GM10847 (cell line): Measurements from ENCODE around the gene POFUT1.

ENCODE experiments used
- POLR2A ChIP-seq: IDR thresholded peaks from 2 replicates; pipeline ENCODE4 v1.6.1; 2011; ENCODE audit not compliant: insufficient read length; ENCODE audit errors: extremely low read depth

Gene POFUT1

DNA sequence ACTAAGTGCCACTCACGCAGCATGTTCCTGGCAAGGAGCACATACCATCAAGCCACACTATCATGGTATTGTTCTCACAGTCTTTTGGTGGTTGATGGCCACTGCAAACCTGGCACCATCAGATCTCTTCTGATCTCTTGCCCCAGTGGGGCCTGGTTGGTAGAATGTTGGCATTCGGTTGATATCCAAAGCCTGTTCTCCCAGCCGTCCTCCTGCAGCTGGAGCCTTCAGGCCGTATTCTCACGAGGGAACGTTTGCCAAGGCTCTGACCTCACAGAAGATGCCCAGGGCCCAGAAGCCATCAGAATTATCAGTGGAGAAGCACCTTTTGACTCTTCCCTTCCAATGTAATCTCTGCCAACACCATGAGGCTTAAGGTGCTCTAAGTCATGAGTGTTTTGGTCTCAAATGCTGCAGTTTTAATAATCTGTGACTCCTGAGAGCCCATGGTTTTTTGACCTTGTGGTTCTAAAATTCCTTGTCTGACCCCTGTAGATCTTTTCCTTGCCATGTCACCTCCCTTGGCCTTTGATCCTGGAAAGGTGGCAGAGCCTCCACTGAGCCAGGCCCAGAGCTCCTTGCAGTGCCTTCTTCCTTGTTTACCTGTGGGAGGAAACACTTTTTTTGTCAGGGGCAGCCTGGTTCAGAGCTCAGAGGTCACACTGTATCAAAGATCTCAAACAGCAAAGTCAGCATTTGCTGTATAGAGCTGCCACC lies 27.8 kb downstream of the POFUT1 start:
- no peak for TF ChIP-seq POLR2A

DNA sequence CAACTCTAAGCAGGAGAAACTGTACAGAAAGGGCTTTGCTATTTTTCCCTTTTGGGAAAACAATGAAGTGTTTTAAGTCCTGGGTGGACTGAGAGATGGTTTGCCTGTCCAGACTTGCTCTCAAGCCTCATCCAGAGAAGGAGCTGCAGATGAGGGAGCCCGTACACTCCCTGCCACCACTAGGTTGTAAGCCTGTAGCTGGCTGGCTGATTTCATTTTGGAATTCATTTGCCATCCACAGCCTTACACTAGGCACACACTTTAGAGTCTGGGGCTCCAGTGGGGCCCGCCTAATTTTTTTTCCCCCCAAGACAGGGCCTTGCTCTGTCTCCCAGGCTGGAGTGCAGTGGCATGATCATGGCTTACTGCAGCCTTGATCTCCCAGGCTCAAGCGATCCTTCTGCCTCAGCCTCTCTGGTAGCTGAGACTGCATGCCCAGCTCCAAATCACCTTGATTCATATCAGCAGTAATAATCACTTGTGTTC lies 28.4 kb downstream of the POFUT1 start:
- TF ChIP-seq POLR2A: no peak

DNA sequence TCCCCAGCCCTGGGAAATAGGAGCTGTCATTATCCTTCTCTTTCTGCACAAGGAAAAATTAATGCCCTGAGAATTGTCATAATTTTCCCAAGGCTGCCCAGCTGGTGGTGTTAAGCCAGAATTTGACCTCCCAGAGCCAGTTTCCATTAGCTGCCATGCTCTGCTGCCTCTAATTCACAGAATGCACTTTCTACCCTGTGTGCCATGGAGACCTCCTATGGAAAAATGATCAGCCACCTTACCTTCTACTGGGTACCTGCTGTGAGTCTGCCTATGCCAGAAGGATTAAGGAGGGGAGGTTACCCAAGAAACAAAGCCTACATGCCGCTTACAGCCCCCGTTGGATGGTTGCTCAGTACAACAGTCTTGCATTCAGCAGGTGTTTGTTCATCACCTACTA lies 29.1 kb downstream of the POFUT1 start:
- no peak for TF ChIP-seq POLR2A

DNA sequence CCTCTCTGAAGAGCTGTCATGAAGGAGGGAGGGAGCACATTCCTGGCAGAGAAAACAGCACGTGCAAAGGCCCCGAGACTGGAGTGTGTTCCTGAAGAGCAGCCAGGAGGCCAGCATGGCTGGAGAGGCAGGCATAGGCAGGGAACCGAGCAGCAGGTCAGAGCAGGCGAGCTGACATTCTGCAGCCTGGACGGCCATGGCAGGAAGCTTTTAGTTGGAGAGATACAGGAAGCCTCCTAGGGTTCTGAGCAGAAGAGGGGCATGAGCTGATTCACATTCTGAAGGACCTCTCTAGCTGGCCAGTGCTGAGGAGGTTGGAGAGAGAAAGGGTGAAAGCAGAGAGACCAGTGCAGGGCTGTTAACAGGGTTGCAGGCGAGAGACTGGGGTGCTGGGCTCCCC lies 29.7 kb downstream of the POFUT1 start:
- no peak for TF ChIP-seq POLR2A

DNA sequence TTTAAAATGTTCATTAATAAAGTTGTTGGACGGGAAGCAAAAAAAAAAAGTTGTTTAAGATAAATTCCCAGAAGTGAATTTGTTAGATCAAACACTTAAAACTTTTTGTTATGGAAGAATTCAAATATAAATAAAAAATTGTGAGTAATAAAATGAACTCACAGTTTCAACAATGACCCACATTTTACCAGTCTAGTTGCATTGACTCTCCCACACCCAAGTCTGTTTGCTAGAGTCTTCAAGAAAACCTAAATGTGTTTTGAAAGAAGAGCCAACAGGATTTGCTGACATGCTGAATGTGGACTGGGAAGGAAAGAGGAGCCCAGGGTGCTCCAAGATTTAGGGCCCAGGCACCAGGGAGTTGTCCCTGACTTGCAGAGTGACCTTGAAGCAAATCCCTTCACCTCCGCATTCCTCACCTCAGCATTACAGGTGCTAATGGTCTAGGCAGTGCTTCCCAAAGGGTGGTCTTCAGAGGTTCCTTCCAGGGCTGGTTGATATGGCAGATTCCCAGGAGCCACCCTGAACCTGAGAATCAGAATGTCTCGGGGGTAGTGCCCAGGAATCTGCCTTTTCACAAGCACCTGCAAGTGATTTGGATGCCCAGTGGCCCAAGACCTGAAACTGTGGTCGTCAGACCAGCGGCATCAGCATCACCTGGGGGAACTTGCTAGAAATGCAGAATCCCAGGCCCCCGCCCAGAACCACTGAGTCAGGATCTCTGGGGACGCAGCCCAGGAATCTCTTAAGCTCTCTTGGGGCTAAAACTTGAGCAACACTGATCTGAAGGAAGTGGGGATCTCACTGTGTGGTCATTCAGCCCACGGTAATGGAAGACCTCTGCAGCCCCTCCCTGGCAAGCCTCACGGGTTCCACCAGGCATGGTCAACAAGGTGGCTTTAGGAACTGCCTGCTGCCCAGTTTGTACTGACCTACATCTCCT lies 31.1 kb downstream of the POFUT1 start:
- TF ChIP-seq POLR2A: no peak

DNA sequence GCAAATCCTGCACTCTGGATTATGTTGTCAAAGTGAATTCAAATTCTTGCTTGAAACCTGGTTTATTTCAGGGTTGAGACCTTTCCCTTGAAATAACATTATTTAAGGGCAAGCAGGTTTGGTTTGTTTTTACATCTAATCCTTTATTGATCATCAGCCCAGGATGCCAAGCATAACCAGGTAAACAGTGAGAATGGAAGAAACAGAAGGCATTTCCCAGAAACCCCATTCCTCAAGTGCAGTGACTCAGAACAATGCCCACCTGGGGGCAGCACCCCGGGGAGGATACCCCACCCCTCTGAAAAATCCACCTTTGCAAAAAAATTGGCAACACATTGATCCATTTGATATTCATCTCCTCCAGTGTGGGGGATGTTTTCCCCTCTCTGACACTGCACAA lies 32.5 kb downstream of the POFUT1 start:
- TF ChIP-seq POLR2A: no peak

DNA sequence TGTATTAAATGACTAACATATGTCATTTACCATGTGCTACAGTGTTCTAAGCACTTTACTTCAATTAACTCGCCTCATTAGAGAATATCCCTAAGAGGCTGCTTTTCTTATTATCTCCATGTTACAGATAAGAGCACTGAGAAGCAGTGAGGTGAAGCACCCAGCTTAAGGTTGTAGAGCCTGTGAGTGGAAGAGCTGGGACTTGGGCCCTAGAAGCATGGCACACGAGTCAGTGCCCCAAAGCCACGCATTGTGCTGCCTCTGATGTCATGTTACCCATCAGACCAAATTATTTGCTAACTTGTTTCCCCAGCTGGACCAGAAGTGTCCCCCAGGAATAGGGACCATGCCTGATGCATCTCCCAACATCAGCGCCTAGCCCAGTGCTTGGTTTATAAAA lies 34.1 kb downstream of the POFUT1 start:
- TF ChIP-seq POLR2A: no peak

DNA sequence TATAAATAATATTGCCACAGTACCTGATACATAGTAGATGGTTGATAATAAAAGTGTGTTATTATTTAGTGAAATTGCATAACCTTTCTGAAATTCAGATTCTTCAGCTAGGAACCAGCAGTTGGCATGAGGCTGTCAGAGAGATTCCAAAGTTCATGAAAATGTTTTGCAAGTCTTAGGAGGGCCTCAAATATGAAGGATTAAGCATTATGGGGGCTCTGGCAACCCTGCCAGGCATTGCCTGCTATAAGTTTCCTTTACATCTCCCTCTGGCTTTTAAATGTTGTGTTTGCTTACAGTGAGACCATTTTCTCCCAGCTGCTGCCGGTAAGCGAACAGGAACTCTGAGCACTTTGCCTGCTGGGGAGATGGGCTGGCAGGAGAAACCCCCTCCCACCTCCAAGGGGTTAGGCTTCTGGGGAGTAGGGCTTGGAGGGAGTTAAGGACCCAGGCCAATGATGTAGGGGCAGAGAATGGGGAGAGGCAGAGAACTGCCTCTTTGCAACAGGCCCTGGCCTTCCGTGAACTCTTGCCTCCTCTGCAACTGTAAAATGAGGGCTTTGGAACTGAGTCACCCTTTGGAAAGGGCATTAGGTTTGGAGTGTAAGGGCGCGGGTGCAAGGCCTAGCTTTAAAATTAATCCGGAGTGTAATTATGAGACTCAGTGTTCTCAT lies 36.6 kb downstream of the POFUT1 start:
- TF ChIP-seq POLR2A: no peak

DNA sequence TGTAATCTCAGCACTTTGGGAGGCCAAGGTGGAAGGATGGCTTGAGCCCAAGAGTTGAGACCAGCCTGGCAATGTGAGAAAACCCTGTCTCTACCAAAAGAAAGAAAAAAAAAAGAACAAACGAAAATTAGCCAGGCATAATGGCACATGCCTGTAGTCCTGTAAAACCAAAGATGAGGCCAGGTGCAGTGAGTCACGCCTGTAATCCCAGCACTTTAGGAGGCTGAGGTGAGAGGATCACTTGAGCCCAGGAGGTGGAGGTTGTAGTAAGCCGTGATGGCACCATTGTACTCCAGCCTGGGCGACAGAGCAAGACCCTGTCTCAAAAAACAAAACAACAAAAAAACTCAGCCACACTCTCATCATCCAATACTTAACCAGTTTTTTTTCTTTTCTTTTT lies 37.3 kb downstream of the POFUT1 start:
- no peak for TF ChIP-seq POLR2A

DNA sequence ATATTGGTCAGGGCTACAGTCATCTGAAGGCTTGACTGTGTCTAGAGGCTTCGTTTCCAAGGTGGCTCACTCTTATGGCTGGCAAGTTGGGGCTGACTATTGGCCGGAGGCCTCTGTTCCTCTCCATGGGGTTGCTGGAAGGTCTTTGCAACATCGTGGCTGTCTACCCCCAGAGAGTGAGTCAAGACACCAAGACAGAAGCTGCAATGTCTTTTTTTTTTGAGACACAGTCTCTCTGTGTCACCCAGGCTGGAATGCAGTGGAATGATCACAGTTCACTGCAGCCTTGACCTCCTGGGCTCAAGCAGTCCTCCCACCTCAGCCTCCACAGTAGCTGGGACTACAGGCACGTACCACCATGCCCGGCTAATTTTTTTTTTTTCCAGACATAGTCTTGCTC lies 40.4 kb downstream of the POFUT1 start:
- TF ChIP-seq POLR2A: no peak

DNA sequence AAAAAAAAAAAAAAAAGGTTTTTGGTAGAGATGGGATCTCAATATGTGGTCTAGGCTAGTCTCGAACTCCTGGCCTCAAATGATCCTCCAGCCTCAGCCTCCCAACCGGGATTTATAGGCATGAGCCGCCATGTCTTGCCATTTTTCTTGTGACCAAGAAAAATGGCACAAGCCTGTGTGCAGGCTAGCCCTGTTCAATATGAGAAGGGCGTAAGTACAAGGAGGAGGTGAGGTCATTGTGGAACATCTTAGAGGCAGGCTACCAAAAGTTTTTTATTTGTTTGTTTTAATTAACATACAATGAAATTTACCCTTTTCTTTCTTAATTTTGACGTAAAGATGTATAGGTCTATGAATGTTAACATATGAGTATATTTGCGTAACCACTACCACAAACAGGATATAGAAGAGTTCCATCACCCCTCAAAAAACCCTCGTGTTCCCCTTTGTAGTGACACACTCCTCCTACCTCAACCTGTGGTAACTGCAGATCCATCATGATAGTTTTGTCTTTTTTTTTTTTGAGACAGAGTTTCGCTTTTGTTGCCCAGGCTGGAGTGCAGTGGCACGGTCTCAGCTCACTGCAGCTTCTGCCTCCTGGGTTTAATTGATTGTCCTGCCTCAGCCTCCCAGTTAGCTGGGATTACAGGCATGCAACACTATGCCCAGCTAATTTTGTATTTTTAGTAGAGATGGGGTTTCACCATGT lies 41.5 kb downstream of the POFUT1 start:
- no peak for TF ChIP-seq POLR2A

DNA sequence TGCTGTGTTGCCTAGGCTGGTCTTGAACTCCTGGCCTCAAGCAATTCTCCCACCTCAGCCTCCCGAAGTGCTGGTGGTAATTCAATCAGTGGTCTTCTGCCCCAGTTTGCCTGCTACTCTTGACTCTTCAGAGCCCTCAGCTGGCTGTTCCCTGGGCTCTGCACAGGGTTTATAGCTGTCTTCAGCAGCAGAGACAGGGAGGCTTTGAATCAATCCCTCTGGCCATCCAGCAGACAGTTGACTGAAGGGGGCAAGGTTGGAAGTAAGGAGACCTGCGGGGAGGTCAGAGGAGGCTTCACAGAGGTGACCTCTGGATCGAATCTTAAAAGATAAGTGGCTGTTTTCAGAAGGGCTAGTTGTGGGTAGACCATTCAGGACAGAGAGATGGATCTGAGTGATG lies 43.8 kb downstream of the POFUT1 start:
- TF ChIP-seq POLR2A: no peak

DNA sequence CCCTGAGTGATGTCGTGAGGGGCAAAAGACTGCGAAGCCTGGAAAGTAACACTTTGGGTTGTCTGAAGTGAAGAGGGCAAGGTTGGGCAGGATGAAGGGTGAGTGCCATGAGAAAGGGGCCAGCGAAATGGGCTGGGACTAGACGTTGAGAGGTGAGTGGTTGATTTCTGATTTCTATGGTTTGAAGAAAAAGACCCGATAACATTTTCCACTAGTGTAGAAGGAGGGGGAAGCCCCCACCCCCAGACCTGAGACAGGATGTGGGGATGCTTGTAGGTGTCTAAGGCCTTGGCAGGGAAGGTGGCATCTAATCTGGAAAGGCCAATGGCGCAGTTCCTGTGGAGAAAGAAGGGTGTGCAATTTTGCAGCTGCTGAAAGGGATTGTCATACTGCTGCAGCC lies 44.5 kb downstream of the POFUT1 start:
- no peak for TF ChIP-seq POLR2A

DNA sequence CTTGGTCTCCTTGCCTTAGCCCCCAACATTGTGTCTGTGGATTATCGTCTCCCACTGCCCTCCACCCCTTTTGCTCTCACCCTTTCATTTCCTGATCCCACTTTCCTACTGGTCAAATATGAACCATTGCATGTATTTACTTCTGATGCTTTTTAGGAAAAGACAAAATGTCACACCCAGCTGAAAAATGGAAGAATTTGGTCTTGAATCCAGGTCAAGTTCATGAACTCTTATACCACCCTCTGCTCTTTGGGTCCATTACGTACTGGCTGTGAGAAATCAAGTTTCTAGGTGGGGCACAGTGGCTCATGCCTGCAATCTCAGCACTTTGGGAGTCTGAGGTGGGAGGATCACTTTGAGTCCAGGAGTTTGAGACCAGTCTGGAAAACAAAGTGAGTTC lies 54.0 kb downstream of the POFUT1 start:
- no peak for TF ChIP-seq POLR2A

DNA sequence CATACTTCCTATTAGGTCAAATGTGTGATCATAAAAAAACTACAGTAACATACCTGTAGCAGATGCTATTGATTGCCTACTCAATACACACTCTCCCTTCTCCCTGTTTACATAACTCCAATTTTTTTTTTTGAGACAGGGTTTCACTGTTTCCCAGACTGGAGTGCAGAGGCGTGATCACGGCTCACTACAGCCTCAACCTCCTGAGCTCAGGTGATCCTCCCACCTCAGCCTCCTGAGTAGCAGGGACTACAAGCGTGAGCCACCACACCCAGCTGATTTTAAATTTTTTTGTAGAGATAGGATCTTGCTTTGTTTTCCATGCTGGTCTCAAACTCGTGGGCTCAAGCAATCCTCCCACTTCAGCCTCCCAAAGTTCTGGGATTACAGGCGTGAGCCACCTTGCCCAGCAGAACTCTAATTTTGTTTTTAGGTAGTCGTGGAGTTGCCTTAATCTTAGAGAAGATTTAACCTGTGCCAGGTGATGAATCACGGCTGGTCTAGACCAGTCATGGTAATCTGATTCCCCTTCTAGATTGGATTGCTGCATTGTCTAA lies 55.8 kb downstream of the POFUT1 start:
- no peak for TF ChIP-seq POLR2A
